ENCODE data around the gene ESRRA. TPM values are rescaled to one million over a fixed set of nuclear protein-coding genes. Genes with fewer than 3 reads are reported as not detected.

ESRRA gene
- total and polyA plus RNA-seq, 9 of the 15 experiments (the other 6 are each of a cell fraction or from before 2014, with no cell fraction given) = 0.27 to 89.7 (median 23.7) TPM

DNA sequence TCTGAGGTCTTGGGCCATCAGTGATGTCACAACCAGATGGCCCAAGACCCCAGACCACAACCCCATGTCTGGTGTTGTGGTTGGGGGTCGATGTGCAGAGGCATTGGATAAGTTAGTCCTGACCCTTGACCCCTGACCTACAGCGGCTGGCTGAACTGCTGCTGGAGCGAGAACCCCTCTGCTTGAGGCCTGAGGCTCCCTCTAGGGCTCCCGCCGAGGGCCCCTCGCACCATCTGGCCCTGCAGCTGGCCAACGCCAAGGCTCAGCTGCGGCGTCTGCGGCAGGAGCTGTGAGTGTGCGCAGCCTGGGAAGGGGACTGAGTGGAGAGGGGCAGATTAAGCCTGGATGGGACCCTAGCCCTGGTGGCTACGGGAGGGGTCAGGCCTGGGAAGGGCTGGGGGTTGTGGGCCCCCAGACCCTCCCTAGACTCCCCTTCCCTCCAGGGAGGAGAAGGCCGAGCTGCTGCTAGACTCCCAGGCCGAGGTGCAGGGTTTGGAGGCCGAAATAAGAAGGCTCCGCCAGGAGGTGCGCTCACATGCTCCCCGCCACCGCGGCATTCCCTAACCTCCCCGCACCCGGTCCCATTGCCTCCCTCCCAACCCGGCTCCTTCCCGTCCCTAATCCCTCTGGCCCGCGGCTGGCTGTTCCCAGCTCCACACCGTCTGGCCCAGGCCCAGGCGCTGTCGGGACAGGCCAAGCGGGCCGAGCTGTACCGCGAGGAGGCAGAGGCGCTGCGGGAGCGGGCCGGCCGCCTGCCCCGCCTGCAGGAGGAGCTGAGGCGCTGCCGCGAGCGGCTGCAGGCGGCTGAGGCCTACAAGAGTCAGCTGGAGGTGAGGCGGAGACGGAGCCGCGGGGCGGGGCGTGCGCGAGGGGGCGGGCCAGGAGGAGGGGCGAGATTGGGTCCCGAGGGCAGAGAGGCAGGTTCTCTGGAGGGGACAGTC lies 36.8 kb downstream of the ESRRA start (continued):
- TF ChIP-seq, protein P1, sequence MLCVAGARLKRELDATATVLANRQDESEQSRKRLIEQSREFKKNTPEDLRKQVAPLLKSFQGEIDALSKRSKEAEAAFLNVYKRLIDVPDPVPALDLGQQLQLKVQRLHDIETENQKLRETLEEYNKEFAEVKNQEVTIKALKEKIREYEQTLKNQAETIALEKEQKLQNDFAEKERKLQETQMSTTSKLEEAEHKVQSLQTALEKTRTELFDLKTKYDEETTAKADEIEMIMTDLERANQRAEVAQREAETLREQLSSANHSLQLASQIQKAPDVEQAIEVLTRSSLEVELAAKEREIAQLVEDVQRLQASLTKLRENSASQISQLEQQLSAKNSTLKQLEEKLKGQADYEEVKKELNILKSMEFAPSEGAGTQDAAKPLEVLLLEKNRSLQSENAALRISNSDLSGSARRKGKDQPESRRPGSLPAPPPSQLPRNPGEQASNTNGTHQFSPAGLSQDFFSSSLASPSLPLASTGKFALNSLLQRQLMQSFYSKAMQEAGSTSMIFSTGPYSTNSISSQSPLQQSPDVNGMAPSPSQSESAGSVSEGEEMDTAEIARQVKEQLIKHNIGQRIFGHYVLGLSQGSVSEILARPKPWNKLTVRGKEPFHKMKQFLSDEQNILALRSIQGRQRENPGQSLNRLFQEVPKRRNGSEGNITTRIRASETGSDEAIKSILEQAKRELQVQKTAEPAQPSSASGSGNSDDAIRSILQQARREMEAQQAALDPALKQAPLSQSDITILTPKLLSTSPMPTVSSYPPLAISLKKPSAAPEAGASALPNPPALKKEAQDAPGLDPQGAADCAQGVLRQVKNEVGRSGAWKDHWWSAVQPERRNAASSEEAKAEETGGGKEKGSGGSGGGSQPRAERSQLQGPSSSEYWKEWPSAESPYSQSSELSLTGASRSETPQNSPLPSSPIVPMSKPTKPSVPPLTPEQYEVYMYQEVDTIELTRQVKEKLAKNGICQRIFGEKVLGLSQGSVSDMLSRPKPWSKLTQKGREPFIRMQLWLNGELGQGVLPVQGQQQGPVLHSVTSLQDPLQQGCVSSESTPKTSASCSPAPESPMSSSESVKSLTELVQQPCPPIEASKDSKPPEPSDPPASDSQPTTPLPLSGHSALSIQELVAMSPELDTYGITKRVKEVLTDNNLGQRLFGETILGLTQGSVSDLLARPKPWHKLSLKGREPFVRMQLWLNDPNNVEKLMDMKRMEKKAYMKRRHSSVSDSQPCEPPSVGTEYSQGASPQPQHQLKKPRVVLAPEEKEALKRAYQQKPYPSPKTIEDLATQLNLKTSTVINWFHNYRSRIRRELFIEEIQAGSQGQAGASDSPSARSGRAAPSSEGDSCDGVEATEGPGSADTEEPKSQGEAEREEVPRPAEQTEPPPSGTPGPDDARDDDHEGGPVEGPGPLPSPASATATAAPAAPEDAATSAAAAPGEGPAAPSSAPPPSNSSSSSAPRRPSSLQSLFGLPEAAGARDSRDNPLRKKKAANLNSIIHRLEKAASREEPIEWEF (CRISPR knock-in tag; IDR thresholded peaks at IDR 0.05) = no peak
- no peak for TF ChIP-seq HIVEP1 (CRISPR knock-in tag; IDR thresholded peaks at IDR 0.05)
